HG03354 (cell line): Measurements from ENCODE around the gene PCA3.

Experiments
- ATAC-seq: cut with Tn5 transposase; IDR thresholded peaks from one replicate; pipeline ENCODE4 v1.9.1; 2021; ENCODE audit warnings: mild to moderate bottlenecking; ENCODE audit not compliant: unreplicated experiment, poor library complexity, severe bottlenecking

The PCA3 gene

DNA sequence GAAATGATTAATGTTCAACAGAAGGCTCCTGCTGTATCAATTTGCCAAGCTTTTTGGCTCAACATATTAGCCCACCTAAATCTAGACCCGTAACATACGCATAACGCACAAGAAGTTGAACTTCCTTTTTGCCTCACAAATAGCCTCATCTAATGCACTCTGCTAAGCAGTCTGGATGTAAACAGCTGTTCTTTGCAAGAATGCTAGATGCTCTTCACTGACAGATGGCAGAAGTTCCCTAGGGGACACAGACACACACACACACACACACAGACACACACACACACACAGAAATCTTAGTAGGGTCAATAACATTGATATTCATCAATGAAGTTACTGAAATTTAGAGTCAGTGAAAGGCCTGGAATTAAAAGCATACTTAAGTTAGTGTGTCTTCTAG, 13.2 kb upstream of the PCA3 start:
- ATAC-seq = no peak

DNA sequence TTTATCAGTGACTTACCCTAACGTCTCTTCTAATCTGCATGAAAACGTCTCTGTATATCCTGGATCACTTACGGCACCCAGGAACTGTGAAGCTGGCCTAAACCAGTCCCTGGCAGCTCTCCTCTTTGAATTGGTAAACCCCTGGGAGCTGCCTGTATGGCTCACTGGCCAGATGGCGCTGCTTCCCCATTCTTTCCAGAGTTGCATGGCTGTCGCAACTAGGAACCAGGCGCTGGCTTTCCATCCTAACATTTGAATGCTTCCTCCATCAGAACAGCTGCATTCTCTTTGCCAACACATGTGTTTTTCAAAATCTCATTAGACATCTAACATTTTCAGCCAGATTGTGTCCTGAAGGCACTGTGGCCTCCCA, 8.0 kb upstream of the PCA3 start:
- no peak for ATAC-seq

DNA sequence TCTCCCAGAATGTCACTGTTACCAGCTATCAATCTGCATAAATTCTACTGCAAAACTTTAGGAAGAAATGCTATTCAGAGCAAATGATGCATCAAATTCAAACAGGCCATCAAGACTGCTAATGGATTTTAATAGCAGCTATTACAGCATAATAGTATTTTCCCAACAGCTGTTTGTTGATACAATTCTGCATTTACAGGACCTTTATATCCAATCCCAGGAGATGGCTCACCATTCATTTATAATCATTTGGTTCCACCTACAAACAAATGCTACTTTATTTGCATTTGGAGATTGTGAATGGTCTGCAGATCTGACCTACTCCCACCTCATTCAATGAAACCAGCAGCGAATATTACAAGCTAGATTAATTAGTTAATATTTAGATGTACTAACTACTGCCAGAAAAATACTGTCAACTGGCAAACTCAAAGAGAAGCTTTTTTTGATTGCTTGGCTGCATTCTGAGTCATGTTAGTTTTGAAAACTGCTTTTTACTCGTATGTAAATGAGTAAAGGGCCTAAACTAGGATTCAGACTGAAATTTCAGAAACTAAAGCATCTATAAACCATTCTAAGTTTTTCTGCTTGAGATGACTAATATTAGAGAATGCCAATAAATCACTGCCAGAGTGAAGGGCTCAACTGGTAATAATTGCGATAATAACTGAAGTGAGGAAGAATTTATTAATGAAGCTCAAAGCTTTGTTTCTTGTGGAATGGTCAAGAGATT, 7.1 kb upstream of the PCA3 start:
- ATAC-seq = no peak

DNA sequence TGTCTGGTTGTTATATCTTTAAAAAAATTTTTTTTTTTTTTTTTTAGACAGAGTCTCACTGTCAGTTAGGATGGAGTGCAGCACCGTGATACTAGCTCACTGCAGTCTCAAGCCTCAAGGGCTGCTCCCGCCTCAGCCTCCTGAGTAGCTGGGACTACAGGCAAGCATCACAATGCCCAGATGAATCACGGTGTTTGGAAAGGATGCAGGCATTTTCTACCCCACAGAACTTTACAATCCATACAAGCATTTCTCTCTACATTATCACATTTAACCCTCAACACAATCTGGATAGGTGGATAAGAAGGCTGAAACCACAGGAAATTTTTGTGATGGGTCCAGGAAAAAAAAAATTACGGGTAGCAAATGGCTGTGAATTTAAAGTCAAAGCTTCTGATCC, 5.8 kb upstream of the PCA3 start:
- ATAC-seq = no peak

DNA sequence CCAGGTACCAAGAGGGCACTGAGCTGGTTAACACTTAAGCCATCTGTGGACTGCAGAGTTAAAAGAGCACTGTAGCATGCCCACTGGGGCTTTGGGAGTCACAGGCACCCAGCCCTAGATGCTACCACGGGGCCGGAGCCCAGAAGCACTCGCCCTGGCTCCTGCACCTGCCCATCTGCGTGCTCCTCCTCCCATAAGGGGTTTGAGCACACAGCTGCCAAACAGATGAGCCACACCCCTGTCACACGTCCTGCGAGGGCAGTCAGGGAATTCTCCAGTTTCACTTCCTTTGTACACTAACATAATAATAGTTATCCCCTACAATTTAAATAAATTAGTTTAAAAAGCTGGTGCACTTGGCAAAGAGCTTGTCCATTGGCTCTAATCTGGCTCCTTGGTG, 4.5 kb upstream of the PCA3 start:
- ATAC-seq = peak; percentile 47

DNA sequence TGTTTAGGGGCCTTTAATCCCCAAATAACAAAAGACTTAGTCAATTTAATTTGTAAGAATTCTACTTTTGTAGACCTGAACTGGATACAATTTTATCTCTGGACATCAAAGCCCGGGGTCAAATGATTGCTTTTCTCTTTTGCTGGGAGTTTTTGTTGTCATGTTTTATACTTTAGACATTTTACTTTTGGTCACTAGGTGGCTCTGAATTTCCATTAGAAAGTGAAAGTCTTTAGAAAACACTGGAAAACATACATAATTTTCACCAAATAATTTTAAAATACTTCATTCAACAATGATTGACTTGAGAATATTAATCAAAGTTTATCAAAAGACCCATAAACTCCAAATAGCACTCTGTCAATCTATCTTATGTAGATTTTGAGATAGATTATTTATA, 2.8 kb upstream of the PCA3 start:
- ATAC-seq = no peak

DNA sequence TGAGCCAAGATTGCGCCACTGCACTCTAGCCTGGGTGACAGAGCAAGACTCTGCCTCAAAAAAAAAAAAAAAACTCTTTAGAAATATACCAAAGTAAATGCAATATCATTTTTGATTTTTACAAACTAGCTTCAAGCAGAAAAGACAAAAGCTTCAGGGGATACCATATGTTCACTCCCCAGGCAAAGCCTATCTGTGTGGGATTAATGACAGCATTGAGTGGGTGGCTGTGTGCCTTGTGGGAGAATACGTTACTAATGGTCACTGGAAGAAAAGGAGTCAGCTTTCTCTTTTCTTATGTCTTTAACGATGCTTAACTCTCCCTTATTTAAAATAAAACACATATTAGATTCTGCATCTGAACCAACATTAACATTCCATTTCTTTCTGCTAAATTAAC, 1.9 kb downstream of the PCA3 start:
- no peak for ATAC-seq

DNA sequence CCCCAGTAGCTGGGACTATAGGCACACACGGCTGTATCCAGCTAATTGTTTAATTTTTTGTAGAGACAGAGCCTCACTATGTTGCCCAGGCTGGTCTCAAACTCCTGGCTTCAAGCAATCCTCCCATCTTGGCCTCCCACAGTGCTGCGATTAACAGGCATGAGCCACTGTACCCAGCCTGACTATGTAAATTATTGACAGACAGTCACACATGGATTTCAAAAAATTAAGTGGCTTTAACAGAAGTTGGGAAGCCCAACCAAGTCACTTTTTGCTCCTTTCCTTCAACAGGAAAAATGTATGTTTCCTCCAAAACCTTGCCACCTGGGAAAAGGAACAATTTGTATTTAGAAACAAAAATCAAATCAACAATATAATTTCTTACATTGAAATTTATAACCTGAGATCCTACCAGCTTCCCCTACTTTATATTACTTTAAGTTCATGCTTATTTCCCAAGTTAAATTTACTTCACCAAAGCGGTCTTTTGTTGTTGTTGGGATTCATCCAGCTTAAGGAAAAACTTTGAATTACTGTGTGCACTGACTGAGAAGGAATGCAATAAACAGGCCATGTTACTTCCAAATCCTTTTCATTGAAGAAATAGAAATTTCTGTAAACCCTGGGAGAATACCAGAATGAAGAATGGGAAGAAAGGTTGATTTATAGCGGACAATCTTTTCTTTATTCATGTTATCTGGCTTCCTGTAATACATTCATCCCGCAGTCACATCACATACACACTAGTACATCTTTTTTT, 8.6 kb downstream of the PCA3 start:
- no peak for ATAC-seq

DNA sequence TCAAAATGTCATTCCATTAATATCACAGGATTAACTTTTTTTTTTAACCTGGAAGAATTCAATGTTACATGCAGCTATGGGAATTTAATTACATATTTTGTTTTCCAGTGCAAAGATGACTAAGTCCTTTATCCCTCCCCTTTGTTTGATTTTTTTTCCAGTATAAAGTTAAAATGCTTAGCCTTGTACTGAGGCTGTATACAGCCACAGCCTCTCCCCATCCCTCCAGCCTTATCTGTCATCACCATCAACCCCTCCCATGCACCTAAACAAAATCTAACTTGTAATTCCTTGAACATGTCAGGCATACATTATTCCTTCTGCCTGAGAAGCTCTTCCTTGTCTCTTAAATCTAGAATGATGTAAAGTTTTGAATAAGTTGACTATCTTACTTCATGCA, 20.6 kb downstream of the PCA3 start:
- ATAC-seq = no peak

DNA sequence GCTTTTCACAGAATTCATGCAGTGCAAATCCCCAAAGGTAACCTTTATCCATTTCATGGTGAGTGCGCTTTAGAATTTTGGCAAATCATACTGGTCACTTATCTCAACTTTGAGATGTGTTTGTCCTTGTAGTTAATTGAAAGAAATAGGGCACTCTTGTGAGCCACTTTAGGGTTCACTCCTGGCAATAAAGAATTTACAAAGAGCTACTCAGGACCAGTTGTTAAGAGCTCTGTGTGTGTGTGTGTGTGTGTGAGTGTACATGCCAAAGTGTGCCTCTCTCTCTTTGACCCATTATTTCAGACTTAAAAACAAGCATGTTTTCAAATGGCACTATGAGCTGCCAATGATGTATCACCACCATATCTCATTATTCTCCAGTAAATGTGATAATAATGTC, 21.3 kb downstream of the PCA3 start:
- no peak for ATAC-seq

DNA sequence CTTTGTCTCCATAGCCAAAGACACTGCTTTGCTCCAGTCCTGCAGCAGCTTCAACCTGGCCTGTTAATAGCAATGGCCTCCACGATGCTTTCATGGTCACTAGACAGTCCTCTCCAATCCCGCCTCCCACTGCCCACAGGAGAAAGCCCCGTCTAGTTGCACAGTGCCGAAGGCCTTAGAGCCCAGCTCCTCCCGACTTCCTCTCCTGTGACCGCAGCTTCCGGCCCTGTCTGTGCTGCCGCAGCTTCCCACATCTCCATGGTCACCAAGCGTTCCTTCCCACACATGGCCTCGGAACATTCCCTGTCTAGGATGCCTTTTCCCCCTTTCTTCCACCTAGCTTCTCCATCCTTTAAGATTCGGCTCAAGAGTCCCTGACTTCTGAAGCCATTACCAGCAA, 23.4 kb downstream of the PCA3 start:
- ATAC-seq = no peak

DNA sequence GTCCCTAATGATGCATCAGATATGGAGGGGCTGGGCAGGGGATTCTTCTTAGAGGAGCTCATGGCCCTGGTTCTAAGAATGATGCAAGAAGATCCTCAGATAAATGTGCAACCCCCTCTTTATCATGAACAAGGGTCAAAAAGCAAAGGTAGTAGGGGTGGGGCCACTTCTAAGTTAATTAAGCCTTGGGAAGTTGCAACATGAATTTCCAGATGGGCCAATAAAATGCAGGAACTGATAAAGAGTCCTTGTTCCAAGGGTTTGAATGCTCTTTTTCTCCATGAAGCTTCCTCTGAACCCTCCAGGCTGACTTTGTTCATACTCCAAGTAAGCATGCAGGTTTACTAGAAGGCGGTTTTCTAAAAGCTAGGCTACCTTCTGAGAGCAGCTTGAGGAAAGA, 25.6 kb downstream of the PCA3 start:
- no peak for ATAC-seq

DNA sequence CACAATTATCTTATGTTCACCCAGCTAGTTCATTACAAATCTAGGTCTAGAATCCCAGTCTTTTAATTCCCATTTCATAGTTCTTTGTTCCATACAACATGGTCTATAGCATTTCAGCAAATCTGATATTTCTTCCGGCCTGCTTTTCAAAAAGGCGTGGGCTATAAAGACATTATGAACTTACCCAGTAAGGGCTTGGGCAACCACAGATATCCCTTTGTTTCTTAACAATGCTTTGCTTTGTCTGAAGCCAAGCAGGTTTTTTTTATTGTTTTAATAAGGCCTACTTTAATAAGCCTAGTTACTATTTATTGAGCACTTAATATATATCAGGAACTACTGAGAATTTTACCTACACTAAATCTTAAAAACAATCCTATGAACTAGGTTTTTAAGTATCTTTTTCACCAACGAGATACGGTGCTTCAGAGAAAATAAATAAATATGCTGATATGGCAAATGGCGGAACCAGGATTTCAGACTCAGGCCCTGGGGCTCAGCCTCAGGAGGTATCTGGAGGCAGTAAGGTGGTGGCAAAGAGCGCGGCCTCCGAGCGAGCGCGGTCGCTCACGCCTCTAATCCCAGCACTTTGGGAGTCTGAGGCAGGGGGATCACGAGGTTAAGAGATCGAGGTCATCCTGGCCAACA, 29.7 kb downstream of the PCA3 start:
- ATAC-seq = no peak

DNA sequence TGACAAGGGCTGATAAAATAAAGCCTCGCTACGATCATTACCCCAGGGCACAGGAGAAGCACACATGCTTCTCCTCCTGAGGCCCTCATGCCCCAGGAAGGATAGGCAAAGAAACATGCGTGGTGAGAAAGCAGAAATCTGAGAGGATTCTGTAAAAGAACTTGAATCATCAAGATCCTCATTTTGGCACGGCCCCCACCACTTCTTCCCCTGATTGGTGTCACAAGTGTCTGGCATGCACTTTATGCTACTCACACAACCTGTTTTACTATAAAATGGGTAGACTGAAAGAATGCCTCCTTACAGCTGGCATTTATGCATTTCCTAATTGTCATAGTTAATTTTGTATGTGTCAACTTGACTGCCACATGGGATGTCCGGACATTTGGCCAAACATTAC, 32.1 kb downstream of the PCA3 start:
- no peak for ATAC-seq

DNA sequence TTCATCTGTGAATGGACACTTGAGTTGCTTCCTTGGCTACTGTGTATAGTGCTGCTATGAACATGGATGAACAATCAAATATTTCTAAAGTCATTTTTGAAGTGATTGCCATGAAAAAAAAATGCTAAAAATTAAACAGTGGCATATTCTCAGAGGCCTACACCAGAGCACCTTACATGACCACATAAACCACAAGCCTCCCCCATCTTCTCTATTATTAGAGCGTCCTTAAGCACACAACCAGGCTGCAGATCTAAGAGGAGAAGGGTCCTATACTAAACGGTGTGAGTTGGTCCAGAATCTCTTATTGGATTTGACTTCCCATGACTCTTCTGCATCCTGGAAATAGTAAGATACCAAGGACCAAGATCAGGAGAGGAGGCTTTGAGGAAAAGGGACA, 34.3 kb downstream of the PCA3 start:
- no peak for ATAC-seq

DNA sequence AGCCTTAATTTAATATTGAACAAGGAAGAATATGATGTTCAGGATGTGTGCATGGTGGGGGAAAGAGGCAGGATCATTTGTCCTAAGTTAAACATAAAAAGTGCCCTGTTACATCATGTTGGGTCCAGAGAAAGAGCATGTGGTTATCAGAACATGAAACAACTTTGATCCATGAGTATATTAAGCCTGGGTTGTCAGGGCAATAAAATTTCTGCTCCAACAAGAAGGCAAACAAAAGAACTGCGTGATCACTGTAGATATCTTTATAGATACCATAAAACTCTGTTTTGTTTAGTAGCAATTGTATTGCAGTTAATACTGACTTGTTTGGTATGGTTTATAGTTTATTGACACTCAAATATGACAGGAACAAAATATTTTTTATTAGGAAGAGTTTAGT, 35.2 kb downstream of the PCA3 start:
- no peak for ATAC-seq

DNA sequence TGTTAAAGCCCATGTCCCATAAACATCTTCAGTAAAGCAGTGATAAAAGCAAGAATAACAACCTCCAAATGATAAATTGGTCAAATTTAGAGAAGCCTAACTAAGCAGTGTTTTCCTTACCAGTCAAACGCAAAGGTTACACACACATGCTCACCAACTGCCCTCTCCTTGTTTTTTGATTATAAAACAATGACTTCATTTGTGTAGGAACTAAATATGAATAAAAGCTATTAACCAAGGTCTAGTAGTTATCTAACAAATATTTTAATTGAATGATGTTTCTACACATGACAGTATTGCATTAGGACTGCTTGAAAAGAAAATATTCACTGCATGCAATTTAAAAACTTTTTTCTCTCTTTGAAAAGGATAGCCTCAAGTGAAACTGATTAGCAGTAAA, 36.7 kb downstream of the PCA3 start:
- no peak for ATAC-seq

DNA sequence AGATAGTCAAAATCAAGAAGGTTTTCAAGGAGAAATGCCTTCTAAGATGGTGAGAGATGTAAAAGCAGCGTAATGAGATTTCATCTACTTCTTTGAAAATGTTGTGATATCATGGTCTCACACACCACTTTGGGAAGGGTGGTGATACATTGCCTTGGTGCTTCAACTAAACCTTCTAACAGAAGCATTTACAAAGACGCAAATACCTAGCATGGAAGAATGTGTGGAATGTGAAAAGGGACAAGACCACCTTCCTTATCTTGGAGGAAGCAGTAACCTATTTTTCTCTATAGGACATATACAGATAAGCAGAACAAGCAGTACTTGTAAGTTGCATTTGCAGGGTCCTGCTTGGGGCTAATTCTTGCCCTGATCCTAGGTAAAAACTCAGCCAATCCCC, 38.8 kb downstream of the PCA3 start:
- ATAC-seq = no peak

DNA sequence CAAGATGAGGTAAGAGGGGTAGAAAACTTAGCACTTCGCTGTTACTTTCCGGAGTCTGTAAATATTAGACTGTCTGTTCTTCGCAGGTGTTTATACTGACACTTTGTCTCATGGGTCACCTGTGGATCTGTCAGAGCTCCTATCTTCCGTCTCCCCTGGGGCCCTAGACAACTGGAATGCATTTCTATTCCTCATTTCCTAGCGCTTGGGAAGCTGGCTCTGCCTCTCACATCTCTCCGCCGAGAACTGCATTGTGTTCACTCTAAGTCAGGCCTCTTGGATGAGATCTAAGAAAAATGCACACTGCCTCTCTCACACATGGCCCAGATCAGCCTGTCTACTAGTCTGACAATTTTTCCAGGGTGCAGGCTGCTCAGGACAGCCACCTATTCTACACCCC, 39.5 kb downstream of the PCA3 start:
- ATAC-seq = no peak

DNA sequence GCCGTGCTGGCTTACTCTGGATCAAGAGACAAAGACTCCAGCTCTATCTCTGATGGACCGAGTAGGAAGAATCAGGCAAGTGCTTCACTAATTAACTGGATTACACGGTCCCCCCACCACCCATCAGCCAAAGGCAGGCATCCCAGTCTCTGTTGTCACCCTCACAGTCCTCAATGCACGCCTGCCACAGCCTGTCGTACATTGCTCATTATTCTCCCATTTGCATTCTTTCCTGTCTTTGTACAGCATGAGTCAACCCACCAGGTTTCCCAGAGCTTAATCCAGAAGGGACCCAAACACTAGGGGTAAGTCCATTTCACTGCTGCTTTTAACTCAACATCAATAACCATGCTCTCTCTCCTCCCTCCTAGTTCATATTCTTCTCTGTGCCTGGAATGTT, 44.4 kb downstream of the PCA3 start:
- ATAC-seq = no peak

DNA sequence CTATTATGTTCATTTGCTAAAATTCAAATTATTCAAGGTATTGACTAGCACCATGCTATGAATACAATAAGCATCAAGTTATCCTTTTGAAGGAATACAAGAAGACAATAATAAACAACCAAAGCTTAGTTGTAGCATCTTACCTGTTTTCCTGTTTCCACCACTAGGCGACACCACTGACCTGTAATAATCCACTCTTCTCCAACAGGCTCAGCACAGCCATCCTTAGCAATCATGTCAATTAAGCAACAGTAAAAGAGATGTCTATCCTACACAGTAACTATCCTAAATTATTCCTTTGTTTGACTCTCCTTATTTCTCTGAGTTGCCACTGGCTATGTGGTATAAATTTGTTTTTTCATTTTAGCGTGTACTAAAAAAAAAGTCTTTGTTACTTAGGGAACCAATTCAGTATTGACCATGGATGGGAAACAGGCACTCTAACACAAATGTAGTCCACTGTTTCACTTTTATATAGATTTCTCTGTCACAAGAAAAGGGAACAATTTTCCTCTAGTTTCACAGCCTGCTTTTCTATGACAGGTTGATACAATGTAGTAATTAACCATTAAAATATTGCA, 46.2 kb downstream of the PCA3 start:
- peak; percentile 82 for ATAC-seq
